ENCODE data around the gene PODXL2.
A peak's percentile ranks its signal among the peaks of the same experiment; 100 is the strongest.
"Not testable (repeated sequence)": the region's sequence is repeated elsewhere in the genome, so short reads cannot be mapped to it uniquely, and the experiment has no call there.

The PODXL2 gene

GRCh38 chr3:127630811-127631714 lies 2.1 kb downstream of the PODXL2 start:
- no peak for DNase-seq

DNA sequence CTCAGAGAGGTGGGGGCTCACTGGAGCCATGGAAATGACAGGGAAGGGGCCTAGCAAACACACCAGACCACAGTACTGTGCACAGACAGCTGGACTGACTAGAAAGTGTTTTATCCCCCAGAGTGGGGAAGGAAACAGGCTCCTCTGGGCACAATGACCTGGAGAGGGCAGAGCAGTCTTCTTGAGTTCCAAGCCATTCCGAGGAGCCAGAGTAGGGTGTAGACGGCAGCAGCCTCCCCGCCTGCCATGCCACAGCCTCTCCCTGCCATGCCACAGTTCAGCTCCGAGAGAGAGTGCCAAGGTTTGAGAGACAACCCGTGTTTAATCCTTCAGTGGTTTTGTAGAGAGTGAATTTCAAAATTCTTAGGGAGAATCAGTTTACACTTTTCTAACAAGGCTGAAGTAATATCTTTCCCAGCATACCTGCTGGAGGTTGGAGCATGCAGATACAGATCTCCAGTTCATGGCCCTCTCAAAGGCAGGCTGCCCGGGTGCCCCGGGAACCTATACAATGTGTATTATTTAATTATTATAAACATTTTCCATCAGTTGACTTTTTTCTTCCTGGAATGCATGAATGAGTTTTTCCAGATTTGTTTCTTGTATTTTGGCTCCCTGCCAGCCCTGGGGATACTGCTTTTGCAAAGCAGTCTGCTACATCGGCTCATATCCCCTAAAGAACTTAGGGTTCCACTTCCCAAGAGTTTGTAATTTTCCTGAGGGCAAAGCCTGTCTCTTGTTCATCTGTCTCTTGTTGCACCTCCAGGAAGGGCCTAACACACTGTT lies 3.2 kb downstream of the PODXL2 start:
- no peak for DNase-seq

GRCh38 chr3:127634653-127635052 lies 5.7 kb downstream of the PODXL2 start:
- DNase-seq: peak; percentile 34

GRCh38 chr3:127637546-127637945 lies 8.6 kb downstream of the PODXL2 start:
- DNase-seq: peak; percentile 83

DNA sequence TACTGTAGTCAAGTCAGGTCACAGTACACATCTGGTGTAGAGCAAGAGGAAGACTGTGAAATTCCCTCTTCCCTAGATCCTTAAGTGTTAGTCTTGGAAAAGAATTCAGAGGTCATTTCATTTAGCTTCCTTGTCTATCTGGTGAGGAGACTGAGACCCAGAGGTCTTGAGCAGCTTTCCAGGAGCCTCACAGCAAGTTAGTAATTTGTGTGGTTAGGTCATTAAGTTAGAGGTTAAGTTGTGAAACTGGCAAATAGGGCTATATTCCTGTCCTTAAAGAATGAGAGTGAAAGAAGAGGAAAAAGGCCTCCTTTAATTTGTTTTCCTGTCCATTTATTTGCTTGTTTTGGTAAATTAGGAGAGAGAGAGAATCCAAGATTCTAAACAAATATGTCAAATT lies 9.0 kb downstream of the PODXL2 start:
- peak; percentile 48 for DNase-seq

GRCh38 chr3:127639173-127640041 lies 10.4 kb downstream of the PODXL2 start:
- DNase-seq: peak; percentile 92

GRCh38 chr3:127640042-127640355 lies 11.0 kb downstream of the PODXL2 start:
- DNase-seq: no peak

DNA sequence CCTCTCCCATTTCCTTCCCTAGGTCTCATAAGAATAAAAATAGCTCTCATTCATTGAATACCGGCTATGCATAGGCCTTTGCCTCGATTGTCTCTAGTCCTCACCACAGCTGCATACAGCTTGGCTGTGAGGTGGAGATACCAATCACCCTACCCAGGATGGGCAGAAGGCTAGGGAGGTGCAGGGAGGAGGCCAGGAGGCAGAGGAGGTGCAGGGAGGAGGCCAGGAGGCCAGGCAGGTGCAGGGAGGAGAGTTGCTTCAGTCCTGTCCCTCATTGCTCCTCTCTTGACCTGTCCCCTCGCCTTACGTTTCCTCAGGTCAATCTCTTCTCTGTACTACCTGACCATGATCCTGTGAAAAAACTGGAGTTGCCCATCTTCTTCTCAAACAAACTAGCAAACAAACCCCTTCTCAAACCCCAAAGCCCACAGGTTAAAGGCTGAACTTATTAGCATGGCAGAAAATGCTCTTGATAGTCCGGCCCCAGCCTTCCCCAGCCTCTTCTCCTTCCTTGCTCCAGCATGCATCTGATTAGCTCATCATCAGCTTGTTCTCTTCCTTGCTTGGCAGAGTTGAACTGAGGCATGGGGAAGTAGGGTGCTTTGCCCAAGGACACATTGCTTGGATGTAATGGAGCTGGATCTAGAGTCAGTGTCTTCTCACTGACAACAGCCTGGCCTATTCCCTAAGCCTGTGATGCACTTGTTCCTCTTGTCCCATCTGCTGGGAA lies 15.8 kb downstream of the PODXL2 start:
- no peak for DNase-seq

GRCh38 chr3:127645371-127646015 lies 16.5 kb downstream of the PODXL2 start:
- DNase-seq: no peak

DNA sequence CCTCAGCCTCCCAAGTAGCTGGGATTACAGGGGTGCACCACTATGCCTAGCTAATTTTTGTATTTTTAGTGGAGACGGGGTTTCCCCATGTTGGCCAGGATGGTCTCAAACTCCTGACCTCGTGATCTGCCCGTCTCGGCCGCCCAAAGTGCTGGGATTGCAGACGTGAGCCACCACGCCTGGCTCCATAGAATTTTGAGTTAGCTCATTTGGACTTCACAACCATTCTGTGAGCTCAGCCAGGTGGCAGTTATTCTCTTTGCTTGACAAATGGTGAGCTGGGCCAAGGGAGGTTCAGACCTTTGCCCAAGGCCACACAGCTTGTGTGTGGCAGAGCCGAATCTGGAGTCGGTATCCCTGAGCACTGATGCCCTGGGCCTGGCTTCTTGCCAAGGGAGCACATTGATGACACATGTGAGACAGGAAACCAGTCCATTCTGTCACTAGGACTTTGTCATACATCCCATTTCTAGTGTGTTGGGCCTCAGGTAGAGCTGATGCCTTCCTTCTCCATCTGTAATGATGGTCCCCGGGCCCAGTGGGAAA lies 17.6 kb downstream of the PODXL2 start:
- no peak for DNase-seq

- no peak for DNase-seq
Measured at GRCh38 chr3:127647166-127647844, 18.3 kb downstream of the PODXL2 start.

DNA sequence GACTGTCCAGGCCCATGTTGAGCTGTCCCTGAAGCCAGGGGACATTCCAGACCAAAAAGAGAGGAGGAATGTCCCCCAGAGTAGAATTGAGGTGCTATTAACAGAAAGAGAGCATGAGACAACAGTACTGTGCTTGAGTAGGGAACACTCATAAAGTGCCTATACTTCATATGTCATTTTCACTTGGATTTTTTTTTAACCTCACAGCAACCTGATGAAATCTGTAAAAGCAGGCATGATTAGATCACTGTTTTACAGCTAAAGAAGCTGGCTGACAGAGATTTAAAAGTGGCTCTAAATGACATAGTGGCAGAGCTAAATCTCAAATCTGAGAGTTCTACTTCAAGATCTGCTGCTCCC lies 18.8 kb downstream of the PODXL2 start:
- no peak for DNase-seq

DNA sequence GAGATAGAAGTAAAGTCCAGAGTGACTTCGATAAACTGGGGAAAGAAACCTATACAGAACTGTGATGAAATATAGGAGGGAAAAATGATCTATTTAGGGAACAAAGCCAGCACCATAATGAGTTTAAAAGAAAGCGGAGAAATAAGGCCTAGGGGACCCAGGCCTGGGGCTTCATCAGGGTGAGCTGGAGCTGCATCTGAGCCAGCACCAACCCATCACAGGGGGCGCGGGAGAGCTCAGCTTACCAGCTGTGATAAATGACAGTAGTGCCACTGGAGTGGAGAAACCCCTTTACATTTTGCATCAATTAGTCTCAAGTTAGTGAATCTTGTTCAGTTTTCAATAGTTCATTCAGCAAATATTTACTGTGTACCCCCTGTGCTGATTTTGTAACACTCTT lies 21.3 kb downstream of the PODXL2 start:
- no peak for DNase-seq

DNA sequence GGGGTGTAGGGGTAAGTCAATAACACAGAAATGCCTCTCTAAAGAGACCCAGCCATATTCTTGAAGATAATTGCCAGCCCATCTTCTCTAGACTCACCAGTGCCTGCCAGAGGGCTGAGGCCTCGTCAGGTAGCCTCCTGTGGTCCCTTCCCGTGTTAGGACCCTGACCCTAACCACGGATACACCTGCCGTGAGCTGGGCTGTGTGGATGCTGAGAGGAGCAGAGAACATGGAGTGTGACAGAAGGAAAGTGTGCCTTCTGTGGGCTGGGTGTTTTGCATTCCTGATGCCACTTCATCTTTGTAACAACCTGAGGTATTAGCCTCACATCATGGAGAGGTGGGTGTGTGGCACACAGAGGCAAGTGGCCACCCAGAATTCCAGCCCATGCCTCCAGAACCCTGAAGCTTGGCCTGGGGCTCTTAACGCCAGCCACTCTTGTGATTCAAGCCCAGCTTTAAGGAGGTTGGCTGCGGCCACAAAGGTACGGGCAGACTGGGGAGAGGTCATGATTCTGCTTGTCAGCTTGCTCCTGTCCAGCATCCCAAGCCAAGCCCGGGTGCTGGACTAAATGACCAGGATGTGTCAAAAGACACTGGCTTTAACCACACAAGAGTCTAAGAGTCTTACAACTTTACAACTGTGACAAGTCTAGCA lies 22.7 kb downstream of the PODXL2 start:
- DNase-seq: no peak

DNA sequence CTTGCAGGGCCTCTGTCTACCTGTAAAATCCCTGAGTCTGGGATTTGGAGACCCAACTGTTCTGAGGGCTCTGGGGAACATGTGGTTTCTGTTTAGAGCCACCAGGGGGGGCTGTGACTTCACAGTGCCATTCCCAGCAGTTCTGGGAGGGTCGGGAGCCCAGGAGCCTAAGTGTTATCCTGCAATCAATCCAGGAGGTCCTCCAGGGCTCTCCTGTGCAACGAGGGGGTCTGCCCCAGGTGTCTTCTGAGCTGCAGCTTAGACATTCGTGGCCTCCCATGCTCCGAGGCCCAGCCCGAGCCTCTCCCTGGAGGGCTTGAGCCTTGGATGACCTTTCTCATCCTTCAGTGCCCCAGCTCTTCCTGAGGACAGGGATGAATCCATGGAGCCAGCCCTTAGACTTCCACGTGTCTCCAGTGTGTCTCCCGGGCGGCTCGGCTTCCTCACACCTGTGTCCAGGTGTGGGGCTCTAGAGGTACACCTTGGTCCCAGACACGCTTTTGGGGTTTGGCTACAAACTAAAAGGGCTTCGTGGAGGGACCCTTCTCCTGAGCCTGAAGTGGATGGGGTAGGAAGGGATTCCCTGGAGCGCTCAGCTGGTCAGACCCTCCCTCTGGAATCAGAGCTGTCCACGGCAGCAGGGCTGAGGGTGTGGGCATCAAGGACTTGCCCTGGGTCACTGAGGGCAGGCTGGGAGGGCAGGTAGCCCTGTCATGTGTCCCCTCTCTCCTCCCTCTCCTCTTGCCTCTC lies 23.4 kb downstream of the PODXL2 start:
- DNase-seq: peak; percentile 85

- DNase-seq: no peak
Measured at GRCh38 chr3:127654374-127654773, 25.4 kb downstream of the PODXL2 start.

DNA sequence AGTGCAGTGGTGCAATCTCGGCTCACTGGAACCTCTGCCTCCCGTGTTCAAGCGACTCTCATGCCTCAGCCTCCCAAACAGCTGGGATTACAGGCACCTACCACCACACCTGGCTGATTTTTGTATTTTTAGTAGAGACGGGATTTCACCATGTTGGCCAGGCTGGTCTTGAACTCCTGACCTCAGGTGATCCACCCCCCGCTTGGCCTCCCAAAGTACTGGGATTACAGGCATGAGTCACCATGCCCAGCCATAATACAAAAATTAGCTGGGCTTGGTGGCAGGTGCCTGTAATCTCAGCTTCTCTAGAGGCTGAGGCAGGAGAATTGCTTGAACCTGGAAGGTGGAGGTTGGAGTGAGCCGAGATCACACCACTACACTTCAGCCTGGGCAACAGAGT lies 26.0 kb downstream of the PODXL2 start:
- DNase-seq: not testable (repeated sequence)

GRCh38 chr3:127655641-127656040 lies 26.7 kb downstream of the PODXL2 start:
- DNase-seq: peak; percentile 88

DNA sequence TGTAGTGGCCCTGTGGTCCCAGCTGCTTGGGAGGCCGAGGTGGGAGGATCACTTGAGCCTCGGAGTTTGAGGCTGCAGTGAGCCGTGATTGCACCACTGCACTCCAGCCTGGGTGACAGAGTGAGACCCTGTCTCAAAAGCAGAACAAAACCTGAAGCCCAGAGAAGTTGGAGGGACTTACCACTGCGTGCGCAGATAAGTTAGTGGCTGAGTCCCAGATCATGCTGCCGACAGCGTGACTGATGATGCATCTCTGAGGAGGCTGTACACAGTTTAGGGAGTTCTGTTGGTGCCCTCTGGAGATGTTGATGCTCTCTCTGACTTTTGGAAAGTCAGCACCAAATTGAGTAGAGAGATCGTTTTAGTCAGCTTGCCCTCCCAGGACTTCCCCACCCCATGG lies 27.9 kb downstream of the PODXL2 start:
- no peak for DNase-seq

DNA sequence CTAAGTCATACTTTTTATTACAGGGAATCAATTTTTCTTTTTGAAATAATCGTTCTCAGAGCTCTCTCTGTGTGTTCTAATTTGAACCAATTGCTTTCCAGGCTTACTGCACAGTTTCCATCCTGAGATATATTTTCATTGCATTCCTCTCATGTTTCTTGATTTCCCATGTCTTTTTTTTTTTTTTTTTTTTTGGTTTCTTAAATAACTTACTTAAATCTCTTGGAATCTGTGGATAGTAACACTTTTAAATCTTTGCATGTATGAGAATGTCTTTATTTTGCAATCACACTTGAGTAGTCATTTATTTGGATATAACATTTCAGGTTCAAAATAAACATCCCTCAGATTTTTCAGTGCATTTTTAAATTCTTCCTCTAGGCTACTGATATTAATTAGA lies 29.2 kb downstream of the PODXL2 start:
- DNase-seq: no peak

Data from islet precursor cell (in vitro differentiated cells).